Skin epidermis (tissue), 12 donors: Measurements from ENCODE around the gene EIF4G3.
"Not testable (repeated sequence)": the region's sequence is repeated elsewhere in the genome, so short reads cannot be mapped to it uniquely, and the experiment has no call there.

Source experiments
- H3K27ac ChIP-seq, 21 experiments: fragments of 200-600 bp; sonication (generic) in 11 of 21; one replicate each; pipeline ENCODE4 v1.5.0; 2020; ENCODE audit warnings: mild to moderate bottlenecking in 3 of 21, inconsistent platforms in 2 of 21, moderate library complexity in 2 of 21
- H3K4me3 ChIP-seq, 7 experiments: fragments of 200-600 bp; sonication (generic) in 2 of 7; one replicate each; pipeline ENCODE4 v1.5.0; 2020; ENCODE audit warnings: inconsistent platforms in 2 of 7, mild to moderate bottlenecking in 2 of 7, moderate library complexity in 1 of 7

Gene EIF4G3

GRCh38 chr1:20867847-20868246 lies 308.9 kb downstream of the EIF4G3 start:
- no peak overlapping the region for H3K27ac ChIP-seq

GRCh38 chr1:20867062-20867461 lies 309.6 kb downstream of the EIF4G3 start:
- no peak overlapping the region for H3K4me3 ChIP-seq
- H3K27ac ChIP-seq: no peak overlapping the region

More at GRCh38 chr1:20867847-20868246, 308.9 kb downstream of the EIF4G3 start:
- H3K4me3 ChIP-seq: no peak overlapping the region

- H3K27ac ChIP-seq: no peak overlapping the region
- no peak overlapping the region for H3K4me3 ChIP-seq
Measured at GRCh38 chr1:20865001-20865400, 311.7 kb downstream of the EIF4G3 start.

GRCh38 chr1:20854529-20854928 lies 322.2 kb downstream of the EIF4G3 start:
- Histone ChIP-seq H3K27ac (no peak overlapping the region), H3K4me3 (no peak overlapping the region)

- not testable (repeated sequence) for H3K4me3 ChIP-seq, H3K27ac ChIP-seq
Measured at GRCh38 chr1:20851791-20852190, 324.9 kb downstream of the EIF4G3 start.

GRCh38 chr1:20850021-20850420 lies 326.7 kb downstream of the EIF4G3 start:
- Histone ChIP-seq H3K27ac (no peak overlapping the region), H3K4me3 (no peak overlapping the region)

- Histone ChIP-seq H3K4me3 (no peak overlapping the region), H3K27ac (no peak overlapping the region)
Measured at GRCh38 chr1:20849100-20849499, 327.6 kb downstream of the EIF4G3 start.

- Histone ChIP-seq H3K4me3 (no peak overlapping the region), H3K27ac (no peak overlapping the region)
Measured at GRCh38 chr1:20848162-20848561, 328.5 kb downstream of the EIF4G3 start.

GRCh38 chr1:20847611-20848080 lies 329.1 kb downstream of the EIF4G3 start:
- Histone ChIP-seq H3K27ac (no peak overlapping the region), H3K4me3 (no peak overlapping the region)

GRCh38 chr1:20846461-20847374 lies 330.0 kb downstream of the EIF4G3 start:
- no peak overlapping the region for H3K4me3 ChIP-seq
- H3K27ac ChIP-seq: no peak overlapping the region

GRCh38 chr1:20840731-20841130 lies 336.0 kb downstream of the EIF4G3 start:
- Histone ChIP-seq H3K27ac (no peak overlapping the region), H3K4me3 (no peak overlapping the region)

- H3K27ac ChIP-seq: no peak overlapping the region
- H3K4me3 ChIP-seq: no peak overlapping the region
Measured at GRCh38 chr1:20837554-20838192, 339.0 kb downstream of the EIF4G3 start.

- Histone ChIP-seq H3K27ac (no peak overlapping the region), H3K4me3 (no peak overlapping the region)
Measured at GRCh38 chr1:20836230-20836629, 340.5 kb downstream of the EIF4G3 start.

- Histone ChIP-seq H3K27ac (no peak overlapping the region), H3K4me3 (no peak overlapping the region)
Measured at GRCh38 chr1:20834780-20835179, 341.9 kb downstream of the EIF4G3 start.

- H3K4me3 ChIP-seq: no peak overlapping the region
Measured at GRCh38 chr1:20834192-20834591, 342.5 kb downstream of the EIF4G3 start.

GRCh38 chr1:20830378-20830777 lies 346.3 kb downstream of the EIF4G3 start:
- no peak overlapping the region for H3K27ac ChIP-seq
- no peak overlapping the region for H3K4me3 ChIP-seq

More at GRCh38 chr1:20834192-20834591, 342.5 kb downstream of the EIF4G3 start:
- H3K27ac ChIP-seq: no peak overlapping the region

- Histone ChIP-seq H3K4me3 (no peak overlapping the region), H3K27ac (no peak overlapping the region)
Measured at GRCh38 chr1:20829946-20830345, 346.8 kb downstream of the EIF4G3 start.

- H3K27ac ChIP-seq: no peak overlapping the region
Measured at GRCh38 chr1:20829531-20829930, 347.2 kb downstream of the EIF4G3 start.

GRCh38 chr1:20823845-20824244 lies 352.9 kb downstream of the EIF4G3 start:
- no peak overlapping the region for H3K27ac ChIP-seq
- no peak overlapping the region for H3K4me3 ChIP-seq

More at GRCh38 chr1:20829531-20829930, 347.2 kb downstream of the EIF4G3 start:
- no peak overlapping the region for H3K4me3 ChIP-seq

- H3K27ac ChIP-seq: no peak overlapping the region
Measured at GRCh38 chr1:20821466-20821865, 355.2 kb downstream of the EIF4G3 start.

GRCh38 chr1:20819818-20820217 lies 356.9 kb downstream of the EIF4G3 start:
- no peak overlapping the region for H3K4me3 ChIP-seq
- no peak overlapping the region for H3K27ac ChIP-seq

More at GRCh38 chr1:20821466-20821865, 355.2 kb downstream of the EIF4G3 start:
- no peak overlapping the region for H3K4me3 ChIP-seq
